ENCODE data around the gene ARHGAP26. TPM values are rescaled to one million over a fixed set of nuclear protein-coding genes. Genes with fewer than 3 reads are reported as not detected.

Gene ARHGAP26
- total and polyA plus RNA-seq, 4 donors = 1.8 to 16.7 (median 4.1) TPM

- DNase-seq (ENCODE audit: low spot score) = no peak
- H3K27me3 ChIP-seq (ENCODE audit: control insufficient read depth in 4 of 4, insufficient read depth in 4 of 4, low read length in 3 of 4) = no peaks in the 10 kb centered on the region
- H3K4me3 ChIP-seq (ENCODE audit: low read depth in 1 of 3, low read length in 3 of 3) = no peak overlapping the region
- no peak overlapping the region for H3K9ac ChIP-seq (ENCODE audit: low read depth in 1 of 2, low read length in 2 of 2)
- no peak overlapping the region for H3K27ac ChIP-seq (ENCODE audit: low read depth in 1 of 2, low read length in 2 of 2)
- TF ChIP-seq FOXA2 (IDR thresholded peaks at IDR 0.05) = no peak
- no peak for TF ChIP-seq GABPA (IDR thresholded peaks at IDR 0.05 in 1 of 2, conservative IDR thresholded peaks at IDR 0.05 in 1 of 2)
- TF ChIP-seq FOXA1 (IDR thresholded peaks at IDR 0.05) = no peak
- no peak for TF ChIP-seq RXRA (IDR thresholded peaks at IDR 0.05)
- no peak for TF ChIP-seq MAX (IDR thresholded peaks at IDR 0.05)
- TF ChIP-seq NR2F2 (IDR thresholded peaks at IDR 0.05) = no peak
- TF ChIP-seq CTCF (IDR thresholded peaks at IDR 0.05; ENCODE audit: low read depth, low read length, missing input control) = no peak
- no peak for TF ChIP-seq TAF1 (conservative IDR thresholded peaks at IDR 0.05)
- TF ChIP-seq ATF3 (IDR thresholded peaks at IDR 0.05) = no peak
- no peaks in the 10 kb centered on the region for H3K9me3 ChIP-seq (ENCODE audit: control insufficient read depth in 4 of 4, low read length in 3 of 4)
- H3K4me1 ChIP-seq (ENCODE audit: control insufficient read depth in 4 of 4, insufficient read depth in 4 of 4, low read length in 3 of 4) = peaks cover 0 to 17% (median 2%) of the 10 kb centered on the region in 4 donors
- no peaks in the 10 kb centered on the region for H3K36me3 ChIP-seq (ENCODE audit: control insufficient read depth in 4 of 4, insufficient read depth in 3 of 4, low read depth in 1 of 4, low read length in 3 of 4)
- WGBS = 95% methylated on average over 7 of the region's 7 CpGs
Observed at GRCh38 chr5:142792012-142792864, 22.1 kb downstream of the ARHGAP26 start.

GRCh38 chr5:142792865-142793232, 22.7 kb downstream of the ARHGAP26 start:
- no peak for TF ChIP-seq HNF4A (conservative IDR thresholded peaks at IDR 0.05)
- no peak for TF ChIP-seq GABPA (IDR thresholded peaks at IDR 0.05 in 1 of 2, conservative IDR thresholded peaks at IDR 0.05 in 1 of 2)
- TF ChIP-seq ATF3 (IDR thresholded peaks at IDR 0.05) = no peak
- no peak for TF ChIP-seq REST (IDR thresholded peaks at IDR 0.05)
- TF ChIP-seq YY1 (IDR thresholded peaks at IDR 0.05) = no peak
- no peak for TF ChIP-seq NR2F2 (IDR thresholded peaks at IDR 0.05)
- no peak for TF ChIP-seq ZBTB33 (IDR thresholded peaks at IDR 0.05)
- no peak for TF ChIP-seq CTCF (IDR thresholded peaks at IDR 0.05; ENCODE audit: low read depth, low read length, missing input control)
- no peak for TF ChIP-seq RAD21 (IDR thresholded peaks at IDR 0.05)
- TF ChIP-seq SP1 (IDR thresholded peaks at IDR 0.05) = no peak
- no peak for TF ChIP-seq TAF1 (conservative IDR thresholded peaks at IDR 0.05)
- Histone ChIP-seq H3K36me3 (ENCODE audit: control insufficient read depth in 4 of 4, insufficient read depth in 3 of 4, low read depth in 1 of 4, low read length in 3 of 4) (no peaks in the 10 kb centered on the region), H3K9ac (ENCODE audit: low read depth in 1 of 2, low read length in 2 of 2) (no peak overlapping the region), H3K27me3 (ENCODE audit: control insufficient read depth in 4 of 4, insufficient read depth in 4 of 4, low read length in 3 of 4) (no peaks in the 10 kb centered on the region), H3K4me3 (ENCODE audit: low read depth in 1 of 3, low read length in 3 of 3) (no peak overlapping the region), H3K9me3 (ENCODE audit: control insufficient read depth in 4 of 4, low read length in 3 of 4) (no peaks in the 10 kb centered on the region), H3K4me1 (ENCODE audit: control insufficient read depth in 4 of 4, insufficient read depth in 4 of 4, low read length in 3 of 4) (peaks cover 0 to 17% (median 2%) of the 10 kb centered on the region in 4 donors), H3K27ac (ENCODE audit: low read depth in 1 of 2, low read length in 2 of 2) (no peak overlapping the region)
- no peak for DNase-seq (ENCODE audit: low spot score)
- WGBS = 76% methylated on average over 5 of the region's 5 CpGs

All from liver (tissue), 9 donors.